B cell (primary cell): ENCODE measurements around the gene IPP. TPM values are rescaled to one million over a fixed set of nuclear protein-coding genes. Genes with fewer than 3 reads are reported as not detected.

Experiments used
- ATAC-seq: fragments of 200-7000 bp; cut with Tn5 transposase; one replicate; pipeline ENCODE4 v1.10.0; 2021; ENCODE audit warnings: low read depth, mild to moderate bottlenecking, moderate number of reproducible peaks, moderate library complexity
- CTCF ChIA-PET: fragments of 350-600 bp; sonication (Branson Sonifier 250); formaldehyde crosslinking; loops from one replicate; lab custom pipeline; 2021; ENCODE audit warnings: antibody characterized with exemption, inconsistent platforms; lab: Charles Lee
- POLR2A ChIA-PET: fragments of 350-600 bp; sonication (Branson Sonifier 250); formaldehyde crosslinking; loops from one replicate; lab custom pipeline; 2021; ENCODE audit warnings: antibody characterized with exemption; lab: Charles Lee
- DNase-seq: peaks from one replicate; pipeline ENCODE4 v3.0.0; 2013
- H2AFZ ChIP-seq: 2 replicates; pipeline ENCODE4 v1.6.1; 2012; ENCODE audit warnings: mild to moderate bottlenecking, low read depth, low read length; ENCODE audit not compliant: insufficient read depth, poor library complexity, severe bottlenecking
- H3K27ac ChIP-seq, 2 donors: 1 replicate in 1 of 2; 2 replicates in 1 of 2; pipeline ENCODE4 v1.5.1; 2012 to 2013; ENCODE audit warnings: low read length in 2 of 2, mild to moderate bottlenecking in 2 of 2, moderate library complexity in 1 of 2
- H3K27me3 ChIP-seq, 4 experiments: fragments of 200-600 bp in 1 of 4; sonication (generic) in 1 of 4; replicated peaks in 1 of 4; 1 replicate in 2 of 4; 2 replicates in 2 of 4; pipeline versions ENCODE4 v1.6.1 to v1.7.0; 2013 to 2016; ENCODE audit warnings: low read length in 3 of 4, mild to moderate bottlenecking in 2 of 4, mixed read lengths in 1 of 4, moderate library complexity in 1 of 4; ENCODE audit not compliant: insufficient read depth in 4 of 4, control insufficient read depth in 3 of 4; ENCODE audit errors: control extremely low read depth in 1 of 4
- H3K36me3 ChIP-seq, 2 experiments: replicated peaks in 1 of 2; 1 replicate in 1 of 2; 2 replicates in 1 of 2; pipeline versions ENCODE4 v1.6.1 to v1.7.1; 2013; ENCODE audit warnings: low read length in 1 of 2; ENCODE audit not compliant: insufficient read depth in 2 of 2, control insufficient read depth in 1 of 2; ENCODE audit errors: control extremely low read depth in 1 of 2, extremely low read depth in 1 of 2
- H3K4me1 ChIP-seq, 2 donors: fragments of 200-600 bp in 1 of 2; sonication (generic) in 1 of 2; 1 replicate in 1 of 2; 2 replicates in 1 of 2; pipeline versions ENCODE4 v1.5.1 to v1.6.1; 2013 to 2017; ENCODE audit warnings: low read length in 2 of 2; ENCODE audit not compliant: control insufficient read depth in 2 of 2, insufficient read depth in 2 of 2
- H3K4me2 ChIP-seq: replicated peaks from 2 replicates; pipeline ENCODE3; 2012; ENCODE audit warnings: mild to moderate bottlenecking, low read depth, low read length; ENCODE audit not compliant: poor library complexity, severe bottlenecking
- H3K4me3 ChIP-seq, 5 experiments: fragments of 200-600 bp in 1 of 5; sonication (generic) in 1 of 5; 1 replicate in 3 of 5; 2 replicates in 2 of 5; pipeline versions ENCODE4 v1.5.1 to v1.7.0; 2011 to 2016; ENCODE audit warnings: low read length in 4 of 5, mild to moderate bottlenecking in 4 of 5, low read depth in 2 of 5, control low read depth in 1 of 5, moderate library complexity in 1 of 5; ENCODE audit not compliant: insufficient read depth in 1 of 5; ENCODE audit errors: control extremely low read depth in 1 of 5, extremely low read depth in 1 of 5
- H3K79me2 ChIP-seq: fragments of 200-600 bp; sonication (generic); one replicate; pipeline ENCODE4 v1.6.0; 2016; ENCODE audit warnings: low read length; ENCODE audit not compliant: control insufficient read depth, insufficient read depth
- H3K9ac ChIP-seq: fragments of 200-600 bp; sonication (generic); 2 replicates; pipeline ENCODE4 v1.6.1; 2017; ENCODE audit warnings: mild to moderate bottlenecking, low read length, moderate library complexity
- H3K9me3 ChIP-seq, 3 donors: one replicate each; pipeline versions ENCODE4 v1.6.1 to v1.7.1; 2013; ENCODE audit warnings: low read length in 2 of 3; ENCODE audit not compliant: control insufficient read depth in 2 of 3, insufficient read depth in 1 of 3; ENCODE audit errors: control extremely low read depth in 1 of 3
- H4K20me1 ChIP-seq: 2 replicates; pipeline ENCODE4 v1.6.0; 2012; ENCODE audit warnings: mild to moderate bottlenecking, low read length; ENCODE audit not compliant: insufficient read depth, control insufficient read depth, poor library complexity, severe bottlenecking
- H3K27ac Mint-ChIP-seq: one replicate; pipeline ENCODE4 v1.8.0; 2021; ENCODE audit warnings: mixed read lengths
- H3K27me3 Mint-ChIP-seq: one replicate; pipeline ENCODE4 v1.8.0; 2021; ENCODE audit warnings: mixed read lengths
- H3K4me1 Mint-ChIP-seq: one replicate; pipeline ENCODE4 v1.8.0; 2021; ENCODE audit warnings: mixed read lengths
- H3K4me3 Mint-ChIP-seq: one replicate; pipeline ENCODE4 v1.8.0; 2021; ENCODE audit warnings: mixed read lengths
- H3K9me3 Mint-ChIP-seq: one replicate; pipeline ENCODE4 v1.8.0; 2022; ENCODE audit warnings: mixed read lengths; ENCODE audit not compliant: insufficient read depth
- EZH2 ChIP-seq: IDR thresholded peaks from 2 replicates; pipeline ENCODE4 v1.6.1; 2012; ENCODE audit warnings: borderline replicate concordance, low read depth, mild to moderate bottlenecking, moderate library complexity, low read length; ENCODE audit not compliant: insufficient read depth, poor library complexity, severe bottlenecking
- WGBS: methylation state at CpG from one replicate; pipeline ENCODE4 v1.1.5; 2013; ENCODE audit warnings: missing lambda C conversion rate; ENCODE audit not compliant: insufficient coverage; 5-methylcytosine and 5-hydroxymethylcytosine counted together
- intact Hi-C: fragments of 100-400 bp; cut with micrococcal nuclease; formaldehyde crosslinking; loops from one replicate; pipeline ENCODE4 v1.10.0; 2022
- polyA plus RNA-seq: library from polyadenylated mRNA; depleted of rRNA; stranded (reverse); fragments of >200 nt; gene quantifications from 2 replicates; pipeline ENCODE4 v1.2.3, GENCODE V29; 2012
- total RNA-seq, 2 donors: library from RNA; stranded (reverse); fragments of 120-200 nt in 1 of 2; gene quantifications; 1 replicate in 1 of 2; 2 replicates in 1 of 2; pipeline versions ENCODE4 v1.2.3 to v1.2.4, GENCODE V29; 2013 to 2022
- TF ChIP-seq, protein P1 (sequence below): fragments of 200-600 bp; IDR thresholded peaks from one replicate; pipeline ENCODE4 v1.8.0; 2022; ENCODE audit warnings: antibody characterized with exemption, mild to moderate bottlenecking

The IPP gene
- total and polyA plus RNA-seq, 2 donors (not counting 1 experiment from before 2014, with no cell fraction given): 2.3 to 12.1 TPM

DNA sequence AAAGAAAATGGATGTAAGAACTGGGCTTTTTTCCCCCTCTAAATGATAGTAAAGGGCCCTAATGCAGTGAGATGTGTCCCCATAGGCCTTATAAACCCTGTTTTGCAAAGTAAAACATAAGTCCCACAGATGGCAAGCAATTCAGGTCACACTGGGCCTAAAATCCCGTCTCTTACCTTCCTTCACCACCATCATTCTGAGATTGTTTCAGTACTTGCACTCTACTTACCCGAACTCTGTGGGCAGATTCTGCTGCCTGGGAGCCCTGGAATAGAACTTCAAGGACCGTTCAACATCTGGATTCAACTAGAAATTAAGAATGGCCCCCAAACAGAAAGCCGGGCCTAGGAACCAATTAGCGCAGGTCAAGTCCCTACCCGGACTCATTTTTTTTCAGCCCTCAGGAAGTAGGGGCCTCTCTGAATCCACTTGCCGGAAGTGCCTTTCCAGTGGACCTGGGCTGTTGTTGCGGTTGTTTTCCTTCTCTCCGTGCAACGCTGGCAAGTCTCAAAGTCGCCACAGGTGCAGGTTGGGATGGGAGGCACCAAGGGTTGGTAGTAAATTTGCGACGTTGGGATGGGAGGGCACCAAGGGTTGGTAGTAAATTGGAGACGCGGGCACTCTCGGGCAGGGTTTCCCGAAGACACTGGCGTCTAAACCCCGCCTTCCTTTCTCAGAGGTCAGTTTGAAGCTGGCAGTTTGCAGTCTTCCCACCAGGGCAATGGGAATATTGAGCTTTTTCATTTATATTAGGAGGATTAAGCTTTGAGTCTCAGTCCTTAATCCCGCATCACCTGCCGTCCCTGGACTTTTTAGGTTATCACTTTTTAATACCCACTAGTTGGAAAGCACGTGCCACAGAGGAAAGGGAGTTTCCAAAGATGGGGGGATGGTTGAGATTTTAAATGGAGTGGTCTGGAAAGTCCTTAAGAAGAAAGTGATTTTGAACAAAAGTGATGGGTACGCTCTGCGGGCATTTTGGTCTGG lies 62.4 kb downstream of the IPP start, which contains the start of gene TMEM69:
TMEM69 (plus strand) TSS at position 428 of the 987 bp plus-strand sequence. CDS start 2,888 bp downstream, outside the sequence.
- ATAC-seq (no peak), DNase-seq (peak; percentile 93)
- H4K20me1 ChIP-seq: peaks cover 21% of the 10 kb centered on the region
- whole genome bisulfite sequencing: 3% methylated on average over 15 of the region's 24 CpGs
- peaks cover 0 to 5% of the 10 kb centered on the region in 2 experiments for H3K36me3 ChIP-seq
- peak within 1 kb of the TSS; percentile 90 for H3K4me2 ChIP-seq
- peak within 1 kb of the TSS; percentile 98 for H3K27ac ChIP-seq
- Mint-ChIP-seq H3K27me3 (no peaks in the 10 kb centered on the region), H3K27ac (peak within 1 kb of the TSS; percentile 100), H3K9me3 (no peaks in the 10 kb centered on the region), H3K4me1 (peaks cover 41% of the 10 kb centered on the region), H3K4me3 (peak within 1 kb of the TSS; percentile 100)
- peaks cover 63% of the 10 kb centered on the region for H3K79me2 ChIP-seq
- ChIA-PET CTCF (interaction anchor here (0.9 to 1.0 kb wide), 2 partner anchors 12 to 197 kb away, joined by 3 read pairs; partner anchors contain the start of gene TESK2), POLR2A (interaction anchor here (0.7 to 2.6 kb wide), 3 partner anchors 12 to 385 kb away, joined by 3 to 11 read pairs (median 4); partner anchors contain the start of gene NASP)
- H3K27me3 ChIP-seq: no peaks in the 10 kb centered on the region
- H3K9me3 ChIP-seq: no peaks in the 10 kb centered on the region
- H3K4me3 ChIP-seq: peak within 1 kb of the TSS; percentile 65 to 98 (median 87)
- intact Hi-C loops: loop anchor here (1.0 to 10.0 kb wide), 13 partner anchors 62 to 1056 kb away; partner anchors contain the start of genes BEST4, CCDC163, EFCAB14 and EIF2B3
- H3K9ac ChIP-seq: peak within 1 kb of the TSS; percentile 93
- peaks cover 23 to 24% of the 10 kb centered on the region in 2 donors for H3K4me1 ChIP-seq
- TF ChIP-seq, protein P1, sequence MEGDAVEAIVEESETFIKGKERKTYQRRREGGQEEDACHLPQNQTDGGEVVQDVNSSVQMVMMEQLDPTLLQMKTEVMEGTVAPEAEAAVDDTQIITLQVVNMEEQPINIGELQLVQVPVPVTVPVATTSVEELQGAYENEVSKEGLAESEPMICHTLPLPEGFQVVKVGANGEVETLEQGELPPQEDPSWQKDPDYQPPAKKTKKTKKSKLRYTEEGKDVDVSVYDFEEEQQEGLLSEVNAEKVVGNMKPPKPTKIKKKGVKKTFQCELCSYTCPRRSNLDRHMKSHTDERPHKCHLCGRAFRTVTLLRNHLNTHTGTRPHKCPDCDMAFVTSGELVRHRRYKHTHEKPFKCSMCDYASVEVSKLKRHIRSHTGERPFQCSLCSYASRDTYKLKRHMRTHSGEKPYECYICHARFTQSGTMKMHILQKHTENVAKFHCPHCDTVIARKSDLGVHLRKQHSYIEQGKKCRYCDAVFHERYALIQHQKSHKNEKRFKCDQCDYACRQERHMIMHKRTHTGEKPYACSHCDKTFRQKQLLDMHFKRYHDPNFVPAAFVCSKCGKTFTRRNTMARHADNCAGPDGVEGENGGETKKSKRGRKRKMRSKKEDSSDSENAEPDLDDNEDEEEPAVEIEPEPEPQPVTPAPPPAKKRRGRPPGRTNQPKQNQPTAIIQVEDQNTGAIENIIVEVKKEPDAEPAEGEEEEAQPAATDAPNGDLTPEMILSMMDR: no peak
- TF ChIP-seq EZH2: no peak
- peak within 1 kb of the TSS; percentile 97 for H2AFZ ChIP-seq
